Tibial nerve (tissue), 4 donors: Measurements from ENCODE around the gene CDC42BPB. TPM values are rescaled to one million over a fixed set of nuclear protein-coding genes. Genes with fewer than 3 reads are reported as not detected.

Experiments
- DNase-seq, 2 donors: peaks; one replicate each; pipeline ENCODE4 v3.0.0-alpha.2; 2019; ENCODE audit warnings: low spot score in 2 of 2
- H3K27ac ChIP-seq, 4 donors: fragments of 200-600 bp; sonication (generic) in 3 of 4; one replicate each; pipeline ENCODE4 v1.5.1; 2017 to 2019; ENCODE audit warnings: mild to moderate bottlenecking in 1 of 4
- H3K27me3 ChIP-seq, 2 donors: fragments of 200-600 bp; sonication (generic) in 1 of 2; one replicate each; pipeline versions ENCODE4 v1.5.1 to v1.6.0; 2017 to 2019
- H3K36me3 ChIP-seq, 3 donors: fragments of 200-600 bp; sonication (generic); one replicate each; pipeline ENCODE4 v1.5.1; 2018 to 2019
- H3K4me1 ChIP-seq, 4 donors: fragments of 200-600 bp; sonication (generic) in 3 of 4; one replicate each; pipeline ENCODE4 v1.5.1; 2017 to 2019
- H3K4me3 ChIP-seq, 4 donors: fragments of 200-600 bp; sonication (generic) in 3 of 4; one replicate each; pipeline ENCODE4 v1.5.1; 2017 to 2019; ENCODE audit warnings: mild to moderate bottlenecking in 1 of 4, moderate library complexity in 1 of 4
- H3K9me3 ChIP-seq, 4 donors: fragments of 200-600 bp; sonication (generic) in 3 of 4; one replicate each; pipeline ENCODE4 v1.5.1; 2017 to 2019
- CTCF ChIP-seq, 5 experiments: fragments of 200-600 bp in 3 of 5; fragments of 450-650 bp in 2 of 5; sonication (generic) in 3 of 5; IDR thresholded peaks; one replicate each; pipeline ENCODE4 v1.5.1; 2016 to 2019; ENCODE audit warnings: antibody characterized with exemption in 5 of 5, mild to moderate bottlenecking in 3 of 5, moderate library complexity in 2 of 5
- EP300 ChIP-seq, 2 donors: sonication (generic); formaldehyde crosslinking; IDR thresholded peaks; one replicate each; pipeline ENCODE4 v1.6.1; 2017; ENCODE audit warnings: antibody characterized with exemption in 2 of 2, mild to moderate bottlenecking in 1 of 2
- POLR2A ChIP-seq, 2 donors: fragments of 450-650 bp; IDR thresholded peaks; one replicate each; pipeline ENCODE4 v1.6.1; 2017; ENCODE audit warnings: antibody characterized with exemption in 2 of 2, mild to moderate bottlenecking in 2 of 2, moderate library complexity in 2 of 2
- WGBS, 2 donors: methylation state at CpG; one replicate each; pipeline ENCODE4 v1.1.5; 2018; 5-methylcytosine and 5-hydroxymethylcytosine counted together
- total RNA-seq, 4 donors: library from RNA; depleted of rRNA; stranded (reverse); fragments of >200 nt; gene quantifications; one replicate each; pipeline ENCODE4 v1.1.0, GENCODE V29; 2016

CDC42BPB gene
- total RNA-seq, 4 donors from 2014 or later, result 115 to 172 (median 134) TPM

GRCh38 chr14:102889615-102890014 is 167.7 kb downstream of the CDC42BPB start:
- Histone ChIP-seq H3K27ac (no peak overlapping the region), H3K4me3 (no peak overlapping the region), H3K27me3 (no peaks in the 10 kb centered on the region), H3K4me1 (peaks cover 0 to 4% (median 0%) of the 10 kb centered on the region in 4 donors), H3K9me3 (no peaks in the 10 kb centered on the region), H3K36me3 (peaks cover 0 to 45% (median 10%) of the 10 kb centered on the region in 3 donors)
- no peak for DNase-seq
- TF ChIP-seq EP300 (IDR thresholded peaks at IDR 0.05), result no peak
- no peak for TF ChIP-seq CTCF (IDR thresholded peaks at IDR 0.05)
- no peak for TF ChIP-seq POLR2A (IDR thresholded peaks at IDR 0.05)
- WGBS, 2 donors, result 86 to 94% methylated on average over 7 of the region's 7 CpGs

- TF ChIP-seq CTCF (IDR thresholded peaks at IDR 0.05) (no peak), EP300 (IDR thresholded peaks at IDR 0.05) (no peak), POLR2A (IDR thresholded peaks at IDR 0.05) (no peak)
- WGBS, 2 donors, result 64 to 82% methylated on average over 1 of the region's 1 CpG
Measured at GRCh38 chr14:102888748-102889147, 168.6 kb downstream of the CDC42BPB start.

DNA sequence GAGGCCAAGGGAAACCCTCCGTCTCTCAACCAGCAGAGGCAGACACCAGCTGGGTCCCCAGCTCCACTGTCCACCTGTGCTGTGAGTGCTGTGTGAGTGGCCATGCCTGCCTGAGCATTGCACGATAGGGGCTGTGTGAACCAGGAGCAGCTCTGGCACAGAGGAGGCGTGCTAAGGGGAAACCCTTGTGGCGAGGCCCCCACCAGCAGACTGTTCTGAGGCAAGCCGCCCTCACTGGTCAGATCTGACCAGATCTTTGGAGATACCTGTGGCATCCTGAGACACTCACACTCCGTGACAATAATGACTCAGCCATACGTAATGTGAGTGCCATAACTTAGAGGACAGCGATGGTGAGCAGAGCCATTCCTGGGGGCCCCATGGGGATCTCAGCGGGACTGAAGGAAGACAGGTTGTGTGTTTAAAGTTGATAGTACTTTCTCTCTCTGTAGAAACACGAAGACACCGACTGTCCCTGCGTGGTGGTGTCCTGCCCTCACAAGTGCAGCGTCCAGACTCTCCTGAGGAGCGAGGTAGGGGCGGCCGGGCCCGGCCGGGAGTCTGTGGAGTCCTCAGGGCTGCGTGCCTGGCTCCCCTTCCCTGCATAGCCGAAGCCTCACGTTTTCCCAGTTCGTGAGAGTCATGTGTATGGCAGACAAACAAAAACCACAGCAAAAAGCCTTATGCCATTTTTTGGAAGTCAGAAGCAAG is 171.5 kb downstream of the CDC42BPB start:
- Histone ChIP-seq H3K4me1 (no peaks in the 10 kb centered on the region), H3K27me3 (no peaks in the 10 kb centered on the region), H3K36me3 (peaks cover 0 to 67% (median 6%) of the 10 kb centered on the region in 3 donors), H3K4me3 (no peak overlapping the region), H3K9me3 (no peaks in the 10 kb centered on the region), H3K27ac (no peak overlapping the region)
- TF ChIP-seq POLR2A (IDR thresholded peaks at IDR 0.05) (no peak), CTCF (IDR thresholded peaks at IDR 0.05) (no peak), EP300 (IDR thresholded peaks at IDR 0.05) (no peak)
- DNase-seq, result no peak
- 96% methylated on average over 21 to 22 of the region's 22 CpGs for WGBS, 2 donors

More at GRCh38 chr14:102888748-102889147, 168.6 kb downstream of the CDC42BPB start:
- no peak overlapping the region for H3K4me3 ChIP-seq
- H3K9me3 ChIP-seq, result no peaks in the 10 kb centered on the region
- DNase-seq, result no peak
- H3K27me3 ChIP-seq, result no peaks in the 10 kb centered on the region
- peaks cover 0 to 3% (median 0%) of the 10 kb centered on the region in 4 donors for H3K4me1 ChIP-seq
- peaks cover 0 to 53% (median 10%) of the 10 kb centered on the region in 3 donors for H3K36me3 ChIP-seq
- no peak overlapping the region for H3K27ac ChIP-seq

GRCh38 chr14:102883554-102883953 is 173.8 kb downstream of the CDC42BPB start:
- TF ChIP-seq EP300 (IDR thresholded peaks at IDR 0.05), result no peak
- TF ChIP-seq CTCF (IDR thresholded peaks at IDR 0.05), result no peak
- TF ChIP-seq POLR2A (IDR thresholded peaks at IDR 0.05), result no peak
- Histone ChIP-seq H3K27ac (no peak overlapping the region), H3K4me1 (no peaks in the 10 kb centered on the region), H3K27me3 (no peaks in the 10 kb centered on the region), H3K36me3 (peaks cover 0 to 55% (median 0%) of the 10 kb centered on the region in 3 donors), H3K4me3 (no peak overlapping the region), H3K9me3 (no peaks in the 10 kb centered on the region)
- 92 to 96% methylated on average over 14 of the region's 14 CpGs for WGBS, 2 donors
- no peak for DNase-seq

- no peak for TF ChIP-seq EP300 (IDR thresholded peaks at IDR 0.05)
- TF ChIP-seq POLR2A (IDR thresholded peaks at IDR 0.05), result no peak
- no peak for TF ChIP-seq CTCF (IDR thresholded peaks at IDR 0.05)
- Histone ChIP-seq H3K27me3 (no peaks in the 10 kb centered on the region), H3K4me3 (no peak overlapping the region), H3K4me1 (no peaks in the 10 kb centered on the region), H3K9me3 (no peaks in the 10 kb centered on the region), H3K27ac (no peak overlapping the region), H3K36me3 (peaks cover 0 to 52% (median 0%) of the 10 kb centered on the region in 3 donors)
- DNase-seq, result no peak
- WGBS, 2 donors, result 91 to 94% methylated on average over 5 of the region's 5 CpGs
Measured at GRCh38 chr14:102883089-102883541, 174.2 kb downstream of the CDC42BPB start.
